Smooth muscle cell (in vitro differentiated cells): Measurements from ENCODE around the gene SLC38A10. TPM values are rescaled to one million over a fixed set of nuclear protein-coding genes. Genes with fewer than 3 reads are reported as not detected.

Experiments used
- DNase-seq: peaks from one replicate; lab custom pipeline; 2025; ENCODE audit not compliant: unreplicated experiment; lab: John Stamatoyannopoulos, UW
- H2AFZ ChIP-seq: fragments of 200-600 bp; sonication (generic); 2 replicates; pipeline ENCODE4 v1.6.0; 2016; ENCODE audit warnings: antibody characterized with exemption, low read depth, mild to moderate bottlenecking
- H3F3A ChIP-seq: fragments of 200-600 bp; sonication (generic); 2 replicates; pipeline ENCODE4 v1.6.0; 2017; ENCODE audit warnings: antibody characterized with exemption, low read depth
- H3K27ac ChIP-seq: fragments of 200-600 bp; sonication (generic); 2 replicates; pipeline ENCODE4 v1.5.1; 2016; ENCODE audit warnings: low read depth, mild to moderate bottlenecking
- H3K27me3 ChIP-seq: fragments of 200-600 bp; sonication (generic); 2 replicates; pipeline ENCODE4 v1.6.1; 2016; ENCODE audit warnings: low read depth, mild to moderate bottlenecking
- H3K36me3 ChIP-seq: fragments of 200-600 bp; sonication (generic); 2 replicates; pipeline ENCODE4 v1.5.1; 2016; ENCODE audit warnings: low read depth
- H3K4me1 ChIP-seq: fragments of 200-600 bp; sonication (generic); 2 replicates; pipeline ENCODE4 v1.5.1; 2016; ENCODE audit warnings: low read depth
- H3K4me2 ChIP-seq: fragments of 200-600 bp; sonication (generic); 2 replicates; pipeline ENCODE4 v1.6.0; 2016; ENCODE audit warnings: mild to moderate bottlenecking
- H3K4me3 ChIP-seq: fragments of 200-600 bp; sonication (generic); 2 replicates; pipeline ENCODE4 v1.5.1; 2016; ENCODE audit warnings: mild to moderate bottlenecking
- H3K79me2 ChIP-seq: fragments of 200-600 bp; sonication (generic); 2 replicates; pipeline ENCODE4 v1.6.0; 2016; ENCODE audit warnings: low read depth, mild to moderate bottlenecking
- H3K9ac ChIP-seq: fragments of 200-600 bp; sonication (generic); 2 replicates; pipeline ENCODE4 v1.6.0; 2016; ENCODE audit warnings: low read depth
- H3K9me3 ChIP-seq: fragments of 200-600 bp; sonication (generic); replicated peaks from 2 replicates; pipeline ENCODE4 v1.5.1; 2016; ENCODE audit warnings: low read depth
- H4K20me1 ChIP-seq: fragments of 200-600 bp; sonication (generic); 2 replicates; pipeline ENCODE4 v1.6.0; 2016; ENCODE audit warnings: low read depth
- WGBS: methylation state at CpG from one replicate; pipeline ENCODE4 v1.1.7; 2016; ENCODE audit warnings: low lambda C conversion rate; 5-methylcytosine and 5-hydroxymethylcytosine counted together
- polyA plus RNA-seq: library from polyadenylated mRNA; unstranded; fragments of >200 nt; fragmentation: Nextera tagmentation; extraction: Ambion mirVana; gene quantifications from 2 replicates; pipeline ENCODE4 v1.2.1, GENCODE V29; 2016
- total RNA-seq: library from RNA; depleted of rRNA; stranded (reverse); fragments of >200 nt; gene quantifications from 2 replicates; pipeline ENCODE4 v1.2.3, GENCODE V29; 2014
- TF ChIP-seq, protein P1 (sequence below): fragments of 200-600 bp; sonication (generic); IDR thresholded peaks from 2 replicates; pipeline ENCODE4 v1.5.1; 2017; ENCODE audit warnings: borderline replicate concordance, mild to moderate bottlenecking, antibody characterized with exemption; ENCODE audit not compliant: insufficient read depth, poor library complexity, severe bottlenecking

The SLC38A10 gene
- total and polyA plus RNA-seq, 2 experiments from 2014 or later: 61.6 to 97.1 TPM

DNA sequence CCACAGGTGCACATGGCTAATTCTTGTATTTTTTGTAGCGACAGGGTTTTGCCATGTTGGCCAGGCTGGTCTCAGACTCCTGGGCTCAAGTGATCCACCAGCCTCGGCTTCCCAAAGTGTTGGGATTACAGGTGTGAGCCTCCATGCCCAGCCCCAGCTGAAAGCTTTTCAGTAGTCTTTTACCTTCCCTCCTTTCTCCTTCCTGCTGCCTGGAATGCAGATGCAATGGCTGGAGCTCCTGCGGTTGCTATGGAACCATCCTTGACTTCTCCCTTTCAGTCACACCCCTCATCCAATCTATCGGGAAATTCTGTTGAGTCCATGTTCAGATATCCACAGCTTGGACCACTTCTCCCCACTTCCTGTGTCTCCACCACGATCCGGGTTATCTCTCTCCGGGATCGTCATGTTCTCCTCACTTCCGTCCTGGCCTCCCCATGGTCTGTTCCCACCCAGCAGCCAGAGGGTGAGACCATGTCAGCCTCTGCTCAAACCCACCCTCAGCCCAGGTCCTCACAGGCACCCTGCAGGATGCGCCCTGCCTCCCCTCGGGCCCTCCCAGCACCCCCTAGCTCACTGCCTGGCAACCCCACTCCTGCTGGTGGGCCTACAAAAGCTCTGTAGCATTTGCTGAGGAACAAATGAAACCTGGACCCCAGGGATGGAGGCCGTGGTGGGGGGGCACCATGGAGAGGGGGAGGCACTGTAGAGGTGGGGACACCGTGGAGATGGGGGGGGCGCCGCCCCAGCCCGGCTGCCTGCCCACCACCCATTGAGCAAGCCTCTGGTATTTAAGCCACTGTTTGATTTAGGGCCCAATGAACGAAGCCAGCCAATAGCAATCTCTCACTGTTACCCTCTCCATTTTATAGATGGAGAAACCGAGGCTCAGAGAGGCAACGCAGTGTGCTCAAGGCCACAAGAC, 12.8 kb upstream of the SLC38A10 start:
- no peaks in the 10 kb centered on the region for H4K20me1 ChIP-seq
- no peaks in the 10 kb centered on the region for H3K36me3 ChIP-seq
- H3F3A ChIP-seq: no peaks in the 10 kb centered on the region
- no peaks in the 10 kb centered on the region for H3K27me3 ChIP-seq
- DNase-seq: no peak
- H3K27ac ChIP-seq: no peak overlapping the region
- no peak overlapping the region for H3K4me3 ChIP-seq
- no peak overlapping the region for H3K9ac ChIP-seq
- H3K79me2 ChIP-seq: no peaks in the 10 kb centered on the region
- H3K4me1 ChIP-seq: no peaks in the 10 kb centered on the region
- TF ChIP-seq, protein P1, sequence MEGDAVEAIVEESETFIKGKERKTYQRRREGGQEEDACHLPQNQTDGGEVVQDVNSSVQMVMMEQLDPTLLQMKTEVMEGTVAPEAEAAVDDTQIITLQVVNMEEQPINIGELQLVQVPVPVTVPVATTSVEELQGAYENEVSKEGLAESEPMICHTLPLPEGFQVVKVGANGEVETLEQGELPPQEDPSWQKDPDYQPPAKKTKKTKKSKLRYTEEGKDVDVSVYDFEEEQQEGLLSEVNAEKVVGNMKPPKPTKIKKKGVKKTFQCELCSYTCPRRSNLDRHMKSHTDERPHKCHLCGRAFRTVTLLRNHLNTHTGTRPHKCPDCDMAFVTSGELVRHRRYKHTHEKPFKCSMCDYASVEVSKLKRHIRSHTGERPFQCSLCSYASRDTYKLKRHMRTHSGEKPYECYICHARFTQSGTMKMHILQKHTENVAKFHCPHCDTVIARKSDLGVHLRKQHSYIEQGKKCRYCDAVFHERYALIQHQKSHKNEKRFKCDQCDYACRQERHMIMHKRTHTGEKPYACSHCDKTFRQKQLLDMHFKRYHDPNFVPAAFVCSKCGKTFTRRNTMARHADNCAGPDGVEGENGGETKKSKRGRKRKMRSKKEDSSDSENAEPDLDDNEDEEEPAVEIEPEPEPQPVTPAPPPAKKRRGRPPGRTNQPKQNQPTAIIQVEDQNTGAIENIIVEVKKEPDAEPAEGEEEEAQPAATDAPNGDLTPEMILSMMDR: no peak
- H3K9me3 ChIP-seq: no peaks in the 10 kb centered on the region
- no peak overlapping the region for H3K4me2 ChIP-seq
- 92% methylated on average over 19 of the region's 19 CpGs for WGBS
- H2AFZ ChIP-seq: no peak overlapping the region

DNA sequence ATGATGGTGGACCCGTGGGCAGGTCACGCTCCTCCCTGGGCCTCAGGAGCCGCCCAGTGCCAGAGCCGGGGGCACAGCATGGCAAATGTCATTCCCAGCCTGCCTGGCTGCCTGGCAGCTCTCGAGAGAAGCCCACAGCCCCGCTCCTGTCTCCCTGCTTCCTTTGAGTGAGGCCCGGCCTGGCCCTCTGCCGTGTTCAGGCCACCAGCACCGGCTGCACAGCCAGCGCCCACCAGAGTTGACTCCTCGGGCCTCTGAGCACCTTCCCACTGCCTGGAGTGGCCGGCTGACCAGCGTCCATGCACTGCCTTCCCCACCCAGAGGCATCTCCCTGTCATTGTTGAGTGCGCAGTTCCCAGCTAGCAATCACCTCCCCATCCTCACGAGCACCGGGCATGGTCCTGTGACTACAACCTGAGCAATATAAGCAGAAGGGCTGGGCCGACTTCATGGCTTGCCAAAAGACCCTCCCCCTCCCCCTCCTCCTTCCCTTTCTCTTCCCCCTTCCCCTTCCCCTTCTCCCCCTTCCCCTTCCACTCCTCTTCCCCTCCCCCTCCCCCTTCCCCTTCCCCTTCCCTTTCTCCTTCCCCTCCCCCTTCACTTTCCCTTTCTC, 11.9 kb upstream of the SLC38A10 start:
- no peak overlapping the region for H3K4me2 ChIP-seq
- no peaks in the 10 kb centered on the region for H3K27me3 ChIP-seq
- no peaks in the 10 kb centered on the region for H3K79me2 ChIP-seq
- H3F3A ChIP-seq: no peaks in the 10 kb centered on the region
- H2AFZ ChIP-seq: no peak overlapping the region
- no peaks in the 10 kb centered on the region for H3K4me1 ChIP-seq
- H4K20me1 ChIP-seq: no peaks in the 10 kb centered on the region
- H3K9me3 ChIP-seq: no peaks in the 10 kb centered on the region
- 88% methylated on average over 17 of the region's 17 CpGs for WGBS
- H3K27ac ChIP-seq: no peak overlapping the region
- no peak for DNase-seq
- H3K4me3 ChIP-seq: no peak overlapping the region
- H3K9ac ChIP-seq: no peak overlapping the region
- TF ChIP-seq, protein P1: no peak
- H3K36me3 ChIP-seq: no peaks in the 10 kb centered on the region

DNA sequence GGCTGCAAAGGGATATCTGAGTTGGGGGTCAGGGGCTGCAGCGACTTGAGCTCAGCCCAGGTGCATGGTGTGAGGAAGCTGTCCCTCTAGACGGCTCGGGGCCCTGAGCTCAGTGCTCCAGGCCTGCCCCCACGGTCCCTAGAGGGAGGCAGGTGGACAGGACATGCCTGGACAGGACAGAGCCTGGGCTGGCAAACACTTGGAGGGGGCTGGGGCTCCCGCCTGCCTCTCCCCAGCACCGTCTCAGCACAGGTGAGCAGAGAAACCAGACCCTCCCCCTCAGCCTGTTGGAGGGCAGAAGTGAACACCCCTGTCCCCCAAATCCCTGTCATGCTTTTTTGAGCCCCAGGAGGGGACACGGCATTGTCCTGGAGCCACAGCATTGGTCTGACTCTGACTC, 11.4 kb upstream of the SLC38A10 start:
- TF ChIP-seq, protein P1: no peak
- no peaks in the 10 kb centered on the region for H3F3A ChIP-seq
- H3K9ac ChIP-seq: no peak overlapping the region
- no peaks in the 10 kb centered on the region for H4K20me1 ChIP-seq
- H3K9me3 ChIP-seq: no peaks in the 10 kb centered on the region
- H3K36me3 ChIP-seq: no peaks in the 10 kb centered on the region
- H3K27me3 ChIP-seq: no peaks in the 10 kb centered on the region
- WGBS: 69% methylated on average over 7 of the region's 7 CpGs
- no peaks in the 10 kb centered on the region for H3K4me1 ChIP-seq
- no peak for DNase-seq
- H3K4me2 ChIP-seq: no peak overlapping the region
- no peak overlapping the region for H2AFZ ChIP-seq
- no peaks in the 10 kb centered on the region for H3K79me2 ChIP-seq
- no peak overlapping the region for H3K27ac ChIP-seq
- no peak overlapping the region for H3K4me3 ChIP-seq
